HepG2 (cell line): ENCODE data around the gene CEBPG. TPM values are rescaled to one million over a fixed set of nuclear protein-coding genes. Genes with fewer than 3 reads are reported as not detected.

Experiments
- AGO1 ChIP-seq: fragments of 200-400 bp; formaldehyde crosslinking; IDR thresholded peaks from 2 replicates; pipeline ENCODE4 v1.6.1; 2017; ENCODE audit warnings: mild to moderate bottlenecking, low read depth, low read length, moderate library complexity; ENCODE audit not compliant: poor library complexity, severe bottlenecking
- CAMTA2 ChIP-seq: sonication (generic); formaldehyde crosslinking; IDR thresholded peaks from 2 replicates; pipeline ENCODE4 v1.4.0; 2020; ENCODE audit warnings: mild to moderate bottlenecking, missing genetic modification reagents, borderline replicate concordance
- CHD4 ChIP-seq: fragments of 200-600 bp; sonication (generic); IDR thresholded peaks from 2 replicates; pipeline ENCODE4 v1.7.0; 2017; ENCODE audit warnings: mild to moderate bottlenecking, low read length, borderline replicate concordance
- GRHL1 ChIP-seq: sonication (generic); formaldehyde crosslinking; conservative IDR thresholded peaks from 2 replicates; pipeline ENCODE4 v1.8.0; 2022; ENCODE audit warnings: missing genetic modification reagents
- MXI1 ChIP-seq: IDR thresholded peaks from 3 replicates; pipeline ENCODE4 v1.6.1; 2012; ENCODE audit warnings: low read depth, low read length, inconsistent platforms, borderline replicate concordance
- NAIF1 ChIP-seq: sonication (generic); formaldehyde crosslinking; IDR thresholded peaks from 2 replicates; pipeline ENCODE4 v1.5.0; 2020; ENCODE audit warnings: mild to moderate bottlenecking, missing genetic modification reagents, borderline replicate concordance
- NONO ChIP-seq, 2 experiments: fragments of 450-650 bp in 1 of 2; sonication (generic) in 1 of 2; formaldehyde crosslinking in 1 of 2; IDR thresholded peaks in 1 of 2; conservative IDR thresholded peaks in 1 of 2; 2 replicates each; pipeline versions ENCODE4 v1.6.1 to v1.8.0; 2017 to 2022; ENCODE audit warnings: mild to moderate bottlenecking in 1 of 2, missing genetic modification reagents in 1 of 2, moderate library complexity in 1 of 2
- PHF5A ChIP-seq: IDR thresholded peaks from one replicate; pipeline ENCODE4 v1.6.1; 2018; ENCODE audit warnings: low read depth, missing genetic modification reagents; ENCODE audit not compliant: unreplicated experiment
- THAP7 ChIP-seq: sonication (generic); formaldehyde crosslinking; IDR thresholded peaks from 2 replicates; pipeline ENCODE4 v1.8.1; 2023; ENCODE audit warnings: mild to moderate bottlenecking, missing genetic modification reagents
- ZFP62 ChIP-seq: sonication (generic); formaldehyde crosslinking; IDR thresholded peaks from 2 replicates; pipeline ENCODE4 v1.4.0; 2020; ENCODE audit warnings: missing genetic modification reagents
- ZMYM2 ChIP-seq: sonication (generic); formaldehyde crosslinking; IDR thresholded peaks from 2 replicates; pipeline ENCODE4 v1.8.0; 2022; ENCODE audit warnings: mild to moderate bottlenecking, missing genetic modification reagents
- ZNF10 ChIP-seq: sonication (generic); formaldehyde crosslinking; IDR thresholded peaks from 2 replicates; pipeline ENCODE4 v1.4.0; 2020; ENCODE audit warnings: mild to moderate bottlenecking, low read depth, missing genetic modification reagents, borderline replicate concordance
- ZNF101 ChIP-seq: sonication (generic); formaldehyde crosslinking; IDR thresholded peaks from 2 replicates; pipeline ENCODE4 v1.4.0; 2020; ENCODE audit warnings: mild to moderate bottlenecking, low read depth, missing genetic modification reagents, borderline replicate concordance
- ZNF225 ChIP-seq: sonication (generic); formaldehyde crosslinking; IDR thresholded peaks from 2 replicates; pipeline ENCODE4 v1.4.0; 2020; ENCODE audit warnings: mild to moderate bottlenecking, missing genetic modification reagents
- ZNF841 ChIP-seq: sonication (generic); formaldehyde crosslinking; IDR thresholded peaks from 2 replicates; pipeline ENCODE4 v1.8.1; 2023; ENCODE audit warnings: missing genetic modification reagents, borderline replicate concordance
- polyA plus RNA-seq, 8 experiments: library from polyadenylated mRNA; depleted of rRNA in 3 of 8; stranded (reverse) in 7 of 8; unstranded in 1 of 8; fragments of >200 nt; fragmentation: Illumina TruSeq in 4 of 8; extraction: Trizol in 4 of 8; gene quantifications; 2 replicates each; pipeline versions ENCODE4 v1.2.1 to v1.2.3, GENCODE V29; 2011 to 2016; ENCODE audit warnings: low read depth in 4 of 8, missing spikeins in 1 of 8, mixed read lengths in 1 of 8; ENCODE audit not compliant: insufficient read depth in 1 of 8
- total RNA-seq, 5 experiments: library from RNA; depleted of rRNA; stranded (reverse); fragments of >200 nt; fragmentation: Illumina TruSeq; extraction: Trizol; gene quantifications; 2 replicates each; pipeline ENCODE4 v1.2.3, GENCODE V29; 2016; ENCODE audit warnings: low read depth in 1 of 5
- TF ChIP-seq, protein P1 (sequence below): sonication (generic); formaldehyde crosslinking; IDR thresholded peaks from 2 replicates; pipeline ENCODE4 v1.4.0; 2020; ENCODE audit warnings: missing genetic modification reagents
- TF ChIP-seq, protein P2 (sequence below): IDR thresholded peaks from 2 replicates; pipeline ENCODE4 v1.6.1; 2016; ENCODE audit warnings: missing biosample characterization, missing genetic modification reagents, low read depth

Gene CEBPG
- total and polyA plus RNA-seq, 2 of the 13 experiments (the other 11 are each of a cell fraction or from before 2014, with no cell fraction given) = 25.7 to 34.3 TPM

DNA sequence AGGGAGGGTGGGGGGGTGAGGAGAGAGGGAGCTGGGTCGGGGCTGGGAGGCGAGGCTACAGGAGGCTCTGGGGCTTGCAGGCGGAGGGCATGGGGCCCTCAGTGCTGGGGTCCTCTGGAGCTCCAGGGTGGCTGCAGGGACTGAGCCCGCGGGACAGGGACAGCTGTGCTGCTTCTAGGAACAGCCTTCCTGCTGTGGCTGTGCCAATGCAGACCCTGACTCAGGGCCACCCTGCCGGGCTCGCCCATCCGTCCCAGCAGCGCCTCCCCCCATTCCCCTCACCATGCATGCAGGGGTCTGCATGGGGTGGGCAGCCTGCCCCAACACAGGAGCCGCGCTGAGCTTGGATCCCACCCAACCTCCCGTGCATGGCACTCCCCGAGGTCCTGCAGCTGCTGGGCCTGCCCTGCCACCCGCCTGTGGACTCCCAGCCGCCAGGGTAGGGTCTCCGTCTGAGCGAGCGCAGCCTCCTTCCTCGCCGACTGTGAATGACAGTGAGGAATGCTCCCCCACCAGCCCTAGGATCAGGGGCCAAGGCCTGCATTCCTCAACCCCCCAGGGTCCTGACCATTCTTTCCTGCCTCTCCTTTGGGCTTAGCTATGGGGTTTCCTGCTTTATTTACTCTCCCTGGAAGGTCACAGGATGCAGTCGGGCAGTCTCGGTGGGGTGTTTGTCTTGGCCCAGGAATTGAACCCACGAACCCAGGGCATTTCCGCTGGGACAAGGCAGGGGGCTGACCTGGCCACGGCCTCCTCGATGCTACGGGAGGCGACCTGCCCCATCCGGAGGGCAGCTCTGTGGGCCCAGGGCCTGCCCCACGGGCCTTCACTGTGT lies 23.4 kb downstream of the CEBPG start (continued):
- TF ChIP-seq, protein P1, sequence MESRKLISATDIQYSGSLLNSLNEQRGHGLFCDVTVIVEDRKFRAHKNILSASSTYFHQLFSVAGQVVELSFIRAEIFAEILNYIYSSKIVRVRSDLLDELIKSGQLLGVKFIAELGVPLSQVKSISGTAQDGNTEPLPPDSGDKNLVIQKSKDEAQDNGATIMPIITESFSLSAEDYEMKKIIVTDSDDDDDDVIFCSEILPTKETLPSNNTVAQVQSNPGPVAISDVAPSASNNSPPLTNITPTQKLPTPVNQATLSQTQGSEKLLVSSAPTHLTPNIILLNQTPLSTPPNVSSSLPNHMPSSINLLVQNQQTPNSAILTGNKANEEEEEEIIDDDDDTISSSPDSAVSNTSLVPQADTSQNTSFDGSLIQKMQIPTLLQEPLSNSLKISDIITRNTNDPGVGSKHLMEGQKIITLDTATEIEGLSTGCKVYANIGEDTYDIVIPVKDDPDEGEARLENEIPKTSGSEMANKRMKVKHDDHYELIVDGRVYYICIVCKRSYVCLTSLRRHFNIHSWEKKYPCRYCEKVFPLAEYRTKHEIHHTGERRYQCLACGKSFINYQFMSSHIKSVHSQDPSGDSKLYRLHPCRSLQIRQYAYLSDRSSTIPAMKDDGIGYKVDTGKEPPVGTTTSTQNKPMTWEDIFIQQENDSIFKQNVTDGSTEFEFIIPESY = peak; percentile 49; the same call in 1 of the 2 replicates
- peak; percentile 93 for TF ChIP-seq ZMYM2 (CRISPR knock-in tag)
- TF ChIP-seq AGO1 = no peak
- TF ChIP-seq NAIF1 (CRISPR knock-in tag) = no peak
- no peak for TF ChIP-seq ZNF225 (CRISPR knock-in tag)
- no peak for TF ChIP-seq ZNF101 (CRISPR knock-in tag)
- no peak for TF ChIP-seq ZNF841 (CRISPR knock-in tag)
- TF ChIP-seq PHF5A = peak; percentile 52
- TF ChIP-seq GRHL1 (CRISPR knock-in tag) = no peak
- no peak for TF ChIP-seq NONO (IDR thresholded peaks at IDR 0.05)
- TF ChIP-seq NONO (CRISPR knock-in tag; conservative IDR thresholded peaks at IDR 0.05) = peak; percentile 95
- peak; percentile 26; the same call in 1 of the 2 replicates for TF ChIP-seq THAP7
- TF ChIP-seq CAMTA2 (CRISPR knock-in tag) = 0 out of 2 replicates have a peak, but pooled peaks have one; percentile 69
- TF ChIP-seq CHD4 = no peak
- TF ChIP-seq ZNF10 = no peak
- TF ChIP-seq MXI1 = no peak; the same call in 2 of the 3 replicates
- TF ChIP-seq, protein P2, sequence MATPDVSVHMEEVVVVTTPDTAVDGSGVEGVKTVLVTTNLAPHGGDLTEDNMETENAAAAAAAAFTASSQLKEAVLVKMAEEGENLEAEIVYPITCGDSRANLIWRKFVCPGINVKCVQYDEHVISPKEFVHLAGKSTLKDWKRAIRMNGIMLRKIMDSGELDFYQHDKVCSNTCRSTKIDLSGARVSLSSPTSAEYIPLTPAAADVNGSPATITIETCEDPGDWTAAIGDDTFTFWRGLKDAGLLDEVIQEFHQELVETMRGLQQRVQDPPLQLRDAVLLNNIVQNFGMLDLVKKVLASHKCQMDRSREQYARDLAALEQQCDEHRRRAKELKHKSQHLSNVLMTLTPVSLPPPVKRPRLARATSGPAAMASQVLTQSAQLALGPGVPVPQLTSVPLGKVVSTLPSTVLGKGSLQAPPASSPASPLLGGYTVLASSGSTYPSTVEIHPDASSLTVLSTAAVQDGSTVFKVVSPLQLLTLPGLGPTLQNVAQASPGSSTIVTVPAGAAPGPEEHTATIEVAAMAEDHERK = no peak
- no peak for TF ChIP-seq ZFP62
